GM19438 (cell line): ENCODE results near the gene GAS6.

ENCODE experiments used
- ATAC-seq: cut with Tn5 transposase; IDR thresholded peaks from one replicate; pipeline ENCODE4 v1.9.1; 2021; ENCODE audit warnings: low read depth; ENCODE audit not compliant: unreplicated experiment

The GAS6 gene

DNA sequence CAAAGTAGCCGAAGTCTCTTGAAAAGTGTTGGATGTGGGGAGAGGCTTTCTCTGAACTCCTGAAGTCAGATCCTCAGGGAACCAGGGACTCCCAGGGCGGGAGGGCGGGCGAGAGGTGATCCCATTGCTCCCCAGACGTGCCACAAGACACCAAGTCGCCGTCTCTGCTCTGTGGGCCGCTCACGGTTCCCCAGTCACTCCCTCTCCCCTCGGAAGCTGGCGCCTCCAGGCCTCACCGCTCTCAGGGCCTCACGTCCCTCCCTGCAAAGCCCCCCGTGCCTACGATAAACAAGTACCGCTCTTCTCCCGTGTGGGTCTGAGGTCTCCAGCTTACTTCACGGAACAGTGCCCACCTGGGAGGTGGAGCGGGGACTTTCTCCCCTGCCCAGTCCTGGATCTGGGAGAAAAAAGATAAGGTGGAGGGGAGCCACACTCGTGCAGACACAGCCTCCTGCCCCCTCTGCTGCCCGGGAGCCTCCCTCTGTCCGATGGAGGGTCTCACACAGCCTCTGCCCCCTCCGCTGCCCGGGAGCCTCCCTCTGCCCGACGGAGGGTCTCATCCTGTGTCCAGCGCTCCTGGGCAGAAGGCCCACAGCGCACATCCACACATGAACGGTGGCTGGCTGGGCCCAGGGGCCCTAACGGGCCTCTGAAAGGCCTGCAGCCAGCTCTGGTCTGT, 50.7 kb downstream of the GAS6 start:
- ATAC-seq, result no peak

DNA sequence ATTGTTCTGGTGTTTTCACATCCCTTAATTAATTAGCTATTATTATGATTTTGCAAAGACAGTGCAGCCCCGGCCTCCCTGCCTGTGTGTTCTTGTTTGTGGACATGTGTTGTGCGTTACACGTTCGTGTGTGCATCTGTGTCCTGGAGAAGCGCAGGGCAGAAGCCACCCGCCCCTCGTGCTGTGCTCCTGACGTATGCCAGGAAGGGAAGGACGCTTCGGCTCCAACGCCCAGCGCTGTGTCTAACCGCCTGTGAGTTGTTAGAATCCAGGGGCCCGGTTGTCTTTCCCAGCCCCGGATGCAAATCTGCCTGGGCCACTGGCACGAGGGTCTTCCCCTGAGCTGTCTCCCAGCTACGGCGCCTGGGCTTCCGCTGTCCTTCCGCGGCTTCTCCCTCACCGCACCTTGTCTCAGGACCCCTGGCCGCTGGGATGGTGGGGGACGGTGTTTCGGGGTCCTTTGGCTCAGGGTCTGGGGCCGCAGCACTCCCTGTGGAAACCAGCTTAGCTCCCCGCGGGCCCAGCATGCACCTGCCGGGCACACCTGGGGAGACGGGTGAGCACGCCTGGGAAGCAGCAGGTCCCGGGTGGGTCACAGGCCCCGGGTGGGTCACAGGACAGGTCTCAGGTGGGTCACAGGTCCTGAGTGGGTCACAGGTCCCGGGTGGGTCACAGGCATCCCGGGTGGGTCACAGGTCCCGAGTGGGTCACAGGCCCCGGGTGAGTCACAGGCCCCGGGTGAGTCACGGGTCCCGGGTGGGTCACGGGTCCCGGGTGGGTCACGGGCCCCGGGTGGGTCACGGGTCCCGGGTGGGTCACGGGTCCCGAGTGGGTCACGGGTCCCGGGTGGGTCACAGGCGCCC, 51.5 kb downstream of the GAS6 start:
- ATAC-seq, result no peak

DNA sequence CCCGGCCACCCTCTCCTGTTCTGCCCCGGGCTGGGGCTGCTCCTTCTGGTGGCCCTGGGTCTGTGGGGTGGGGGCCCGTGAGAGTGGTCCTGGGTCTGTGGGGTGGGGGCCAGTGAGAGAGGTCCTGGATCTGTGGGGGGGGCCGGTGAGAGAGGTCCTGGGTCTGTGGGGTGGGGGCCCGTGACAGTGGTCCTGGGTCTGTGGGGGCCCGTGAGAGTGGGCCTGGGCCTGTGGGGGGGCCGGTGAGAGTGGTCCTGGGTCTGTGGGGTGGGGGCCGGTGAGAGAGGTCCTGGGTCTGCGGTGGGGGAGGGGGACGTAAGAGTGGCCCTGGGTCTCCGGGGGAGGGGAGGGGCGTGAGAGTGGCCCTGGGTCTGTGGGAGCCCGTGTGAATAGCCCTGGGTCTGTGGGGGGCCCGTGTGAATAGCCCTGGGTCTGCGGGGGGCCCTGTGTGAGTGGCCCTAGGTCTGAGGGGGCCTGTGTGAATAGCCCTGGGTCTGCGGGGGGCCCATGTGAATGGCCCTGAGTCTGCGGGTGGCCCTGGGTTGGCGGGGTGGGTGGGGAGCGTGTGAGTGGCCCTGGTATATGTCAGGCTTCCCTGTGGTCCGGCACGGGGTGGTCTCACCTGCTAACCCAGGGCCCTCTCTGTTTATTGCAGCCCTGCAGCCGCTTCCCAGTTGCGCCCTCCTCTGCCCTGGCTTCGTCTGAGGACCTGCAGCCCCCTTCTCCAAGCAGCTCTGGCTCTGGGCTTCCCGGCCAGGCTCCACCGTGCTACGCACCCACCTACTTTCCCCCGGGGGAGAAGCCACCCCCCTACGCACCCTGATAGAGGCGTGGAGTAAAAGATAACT, 52.6 kb downstream of the GAS6 start:
- no peak for ATAC-seq

DNA sequence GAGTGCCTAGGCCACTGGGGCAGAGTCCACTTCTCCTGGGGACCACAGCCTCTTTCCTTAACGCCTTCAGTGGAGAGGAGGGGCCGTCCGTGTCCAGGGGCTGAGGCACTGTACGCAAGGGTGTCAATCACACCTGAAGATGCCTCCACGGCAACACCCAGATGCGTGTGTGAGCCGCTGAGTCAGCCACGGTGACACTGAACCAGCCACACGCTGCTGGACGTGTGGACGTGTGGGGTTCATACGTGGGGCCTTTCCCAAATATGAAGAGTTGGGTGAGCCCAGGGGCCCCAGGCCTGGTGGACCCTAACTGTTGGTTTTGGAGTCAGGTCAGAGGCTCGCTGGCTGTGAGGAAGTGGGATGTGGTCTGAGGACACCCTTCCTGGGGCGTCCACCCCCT, 53.2 kb downstream of the GAS6 start:
- ATAC-seq, result no peak

DNA sequence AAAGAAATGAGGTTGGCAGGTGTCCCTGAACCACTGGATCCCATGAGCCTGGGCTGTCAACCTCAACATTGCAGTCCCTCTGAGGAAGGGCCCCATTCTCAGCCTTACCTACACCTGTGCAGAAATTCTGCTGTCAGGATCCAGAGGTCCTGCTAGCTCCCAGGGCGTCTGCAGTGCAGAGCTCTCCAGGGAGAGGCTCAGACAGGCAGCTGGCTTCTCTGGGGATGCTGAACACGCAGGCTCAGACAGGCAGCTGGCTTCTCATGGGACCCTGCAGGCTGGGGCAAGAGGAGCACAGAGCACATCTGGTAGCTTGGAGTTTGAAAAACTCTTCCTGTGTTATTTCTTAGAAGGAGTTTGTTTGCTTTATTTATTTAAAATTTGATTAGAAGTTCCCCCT, 53.9 kb downstream of the GAS6 start:
- no peak for ATAC-seq

DNA sequence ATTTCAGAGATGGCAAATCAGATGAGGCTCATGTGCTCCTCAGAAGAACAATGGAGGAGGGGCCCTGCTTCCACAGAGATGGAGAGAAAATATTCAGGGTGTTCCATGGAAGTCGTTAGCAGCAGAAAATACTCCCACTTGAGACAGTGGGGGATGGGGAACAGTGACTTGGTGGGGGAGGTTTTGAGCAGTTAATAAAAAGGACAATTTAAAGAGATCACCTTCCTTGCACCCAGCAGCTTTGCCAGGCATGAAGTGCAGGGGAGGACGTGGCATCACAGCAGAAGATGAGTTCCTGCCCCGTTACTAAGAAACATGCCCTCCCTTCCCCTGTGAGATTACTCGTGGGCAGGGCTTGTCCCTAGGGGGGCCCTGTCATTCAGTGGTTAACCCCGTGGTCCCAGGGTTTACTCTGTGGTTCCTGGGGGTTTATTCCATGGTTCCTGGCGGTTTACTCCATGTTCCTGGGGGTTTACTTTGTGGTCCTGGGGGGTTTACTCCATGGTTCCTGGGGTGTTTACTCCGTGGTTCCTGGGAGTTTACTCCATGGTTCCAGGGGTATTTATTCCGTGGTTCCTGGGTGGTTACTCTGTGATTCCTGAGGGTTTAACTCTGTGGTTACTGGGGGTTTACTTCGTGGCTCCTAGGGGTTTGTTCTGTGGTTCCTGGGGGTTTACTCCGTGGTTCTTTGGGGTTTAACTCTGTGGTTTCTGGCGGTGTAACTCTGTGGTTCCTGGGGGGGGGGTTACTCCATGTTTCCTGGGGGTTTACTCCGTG, 55.6 kb downstream of the GAS6 start:
- no peak for ATAC-seq

DNA sequence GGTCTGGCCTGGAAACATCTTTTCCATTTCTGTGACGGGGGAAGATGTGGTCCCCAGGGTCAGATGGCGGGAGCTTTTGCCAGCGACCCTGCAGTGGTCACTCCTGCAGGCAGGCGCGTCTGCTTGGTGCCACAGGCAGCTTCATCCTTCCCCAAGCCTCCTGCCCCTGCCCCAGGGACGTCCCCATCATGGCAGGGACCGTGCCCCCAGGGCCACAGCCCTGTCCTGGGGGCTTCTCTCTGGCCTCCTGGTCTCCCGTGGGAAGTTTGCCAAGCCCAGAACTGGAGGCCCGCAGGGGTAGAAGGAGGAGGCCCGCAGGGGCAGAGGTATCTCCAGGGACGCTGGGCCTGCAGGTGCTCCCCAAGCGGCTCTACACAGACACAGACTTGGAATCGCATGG, 57.4 kb downstream of the GAS6 start:
- ATAC-seq, result no peak

DNA sequence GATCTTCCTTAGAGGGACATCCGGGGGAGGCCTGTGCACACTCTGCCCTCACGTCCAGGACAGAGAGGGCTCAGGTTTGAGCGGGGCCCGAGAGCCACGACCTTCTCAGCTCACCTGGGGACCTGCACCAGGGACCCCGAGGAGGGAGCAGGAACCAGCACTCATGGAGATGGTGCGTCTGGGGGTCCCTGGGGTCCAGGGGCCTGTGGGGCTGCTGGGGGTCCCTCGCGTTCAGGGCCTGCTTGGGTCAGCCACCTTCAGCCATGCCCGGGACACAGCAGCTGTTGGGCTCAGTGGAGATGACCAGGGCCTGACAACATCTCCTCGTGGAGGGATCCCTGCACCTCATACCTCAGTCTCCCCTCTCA, 57.8 kb downstream of the GAS6 start:
- no peak for ATAC-seq

DNA sequence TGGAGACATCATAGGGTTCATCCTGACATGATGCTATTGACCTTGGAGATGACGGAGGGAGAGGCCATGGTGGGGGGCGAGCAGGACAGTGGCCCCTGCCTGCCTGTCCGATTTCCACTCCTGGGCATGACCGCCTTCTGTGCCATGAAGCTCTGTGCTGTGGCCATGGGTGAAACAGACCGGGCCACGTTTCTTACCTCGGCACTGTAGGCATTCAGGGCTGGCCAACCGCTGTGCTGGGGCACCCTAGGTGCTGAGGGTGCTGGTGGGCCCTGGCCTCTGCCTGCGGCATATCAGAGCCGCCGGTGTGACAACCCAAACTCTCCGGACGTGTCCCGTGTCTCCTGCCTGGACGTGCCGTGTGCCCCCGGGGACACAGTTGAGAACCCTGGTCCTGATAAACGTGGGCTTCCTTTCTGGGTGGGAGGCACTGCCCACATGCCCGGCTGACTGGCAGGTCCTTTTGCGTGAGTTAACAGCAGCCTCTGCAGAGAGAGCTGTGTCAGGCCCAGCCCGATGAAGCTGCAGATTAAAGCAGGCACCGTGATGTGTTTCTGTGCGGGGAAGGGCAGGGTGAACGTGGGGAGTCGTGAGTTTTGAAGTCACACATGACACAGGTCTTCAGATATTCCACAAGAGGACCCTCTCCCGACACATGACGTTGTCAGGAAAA, 58.3 kb downstream of the GAS6 start:
- ATAC-seq, result no peak

DNA sequence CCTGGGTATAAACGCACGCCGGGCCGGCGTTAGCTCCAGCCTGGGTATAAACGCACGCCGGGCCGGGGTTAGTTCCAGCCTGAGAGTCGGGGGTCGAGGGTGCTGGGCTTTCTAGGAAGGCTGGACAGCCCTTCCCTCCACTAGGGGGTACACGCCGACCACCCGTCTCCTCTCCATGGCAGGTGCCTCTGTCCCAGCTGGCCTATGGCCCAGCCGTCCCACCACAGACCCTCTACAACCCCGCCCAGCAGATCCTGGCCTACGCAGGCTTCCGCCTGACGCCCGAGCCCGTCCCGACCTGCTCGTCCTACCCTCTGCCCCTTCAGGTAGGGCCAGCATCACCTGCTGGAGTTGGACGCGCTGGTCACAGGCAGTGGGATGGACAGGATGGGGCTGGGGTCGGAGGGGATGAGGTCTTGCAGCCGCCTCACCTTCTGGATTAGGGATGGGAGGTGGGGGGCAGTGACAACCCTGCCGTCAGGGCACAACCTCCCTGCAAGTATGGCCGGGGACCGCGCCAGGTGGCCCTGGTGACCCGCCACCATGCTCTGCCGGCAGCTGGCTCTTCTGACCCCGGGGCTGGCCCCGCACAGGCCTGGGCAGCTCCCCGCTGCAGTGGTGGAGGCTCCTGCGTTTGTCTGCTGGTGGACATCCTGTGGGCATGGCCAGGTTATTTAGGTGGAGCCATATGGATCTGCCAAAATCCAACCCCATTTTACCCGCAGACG, 59.0 kb downstream of the GAS6 start:
- no peak for ATAC-seq

DNA sequence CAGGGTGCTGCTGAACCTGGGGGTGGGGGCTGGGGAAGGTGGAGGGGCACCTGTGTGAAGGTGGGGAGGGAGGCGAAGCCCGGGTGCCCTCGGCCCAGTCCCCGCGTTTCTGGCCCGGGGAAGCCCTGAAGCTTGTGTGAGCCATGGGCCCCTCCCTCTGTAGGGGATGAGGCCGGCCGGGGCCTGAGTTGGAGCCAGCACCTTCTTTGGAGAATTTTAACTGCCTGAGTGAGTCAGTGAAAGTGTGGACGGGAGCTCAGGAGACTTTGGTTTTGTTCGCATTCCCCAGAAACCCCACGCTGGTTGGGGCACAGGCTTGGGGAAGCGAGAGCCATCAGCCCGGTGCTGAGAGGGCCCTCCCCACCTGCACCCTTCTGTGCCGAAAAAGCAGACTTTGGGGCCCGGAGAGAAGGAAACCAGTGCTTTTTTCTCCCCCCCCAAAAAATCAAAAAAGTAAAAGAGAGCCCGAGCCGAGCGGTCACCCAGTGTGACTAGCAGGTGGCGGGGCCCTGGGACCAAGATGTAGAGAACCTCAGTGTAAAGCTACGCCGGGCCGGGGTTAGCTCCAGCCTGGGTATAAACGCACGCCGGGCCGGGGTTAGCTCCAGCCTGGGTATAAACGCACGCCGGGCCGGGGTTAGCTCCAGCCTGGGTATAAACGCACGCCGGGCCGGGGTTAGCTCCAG, 59.7 kb downstream of the GAS6 start:
- ATAC-seq, result no peak

DNA sequence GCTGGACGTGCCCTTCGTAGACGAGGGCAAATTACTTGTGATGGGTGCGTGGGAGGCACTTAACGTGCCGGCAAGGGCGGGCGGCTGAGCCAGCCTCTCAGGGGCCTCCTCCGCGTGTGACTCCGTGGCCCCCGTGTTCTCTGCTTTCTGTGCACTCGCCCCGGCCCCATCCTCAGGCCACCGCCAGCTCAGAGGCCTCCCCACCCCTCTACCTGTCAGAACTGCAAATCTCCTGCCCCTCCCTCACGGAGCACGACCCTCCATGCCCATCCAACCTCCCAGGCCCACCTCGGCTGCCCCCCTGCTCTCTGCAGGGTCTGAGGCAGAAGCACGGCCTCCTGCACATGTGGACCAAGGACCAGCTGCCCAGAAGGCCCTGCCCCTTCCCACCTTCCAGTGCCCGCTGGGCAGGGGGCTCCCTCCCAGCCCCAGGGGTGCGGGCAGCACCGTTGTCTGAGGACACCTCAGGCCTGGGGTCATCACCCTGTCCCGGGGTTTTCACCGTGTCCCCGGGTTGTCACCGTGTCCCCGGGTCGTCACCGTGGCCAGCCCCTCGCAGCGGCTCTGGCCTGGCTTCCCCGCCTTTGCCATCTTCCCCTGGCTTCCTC, 60.4 kb downstream of the GAS6 start:
- ATAC-seq, result no peak

DNA sequence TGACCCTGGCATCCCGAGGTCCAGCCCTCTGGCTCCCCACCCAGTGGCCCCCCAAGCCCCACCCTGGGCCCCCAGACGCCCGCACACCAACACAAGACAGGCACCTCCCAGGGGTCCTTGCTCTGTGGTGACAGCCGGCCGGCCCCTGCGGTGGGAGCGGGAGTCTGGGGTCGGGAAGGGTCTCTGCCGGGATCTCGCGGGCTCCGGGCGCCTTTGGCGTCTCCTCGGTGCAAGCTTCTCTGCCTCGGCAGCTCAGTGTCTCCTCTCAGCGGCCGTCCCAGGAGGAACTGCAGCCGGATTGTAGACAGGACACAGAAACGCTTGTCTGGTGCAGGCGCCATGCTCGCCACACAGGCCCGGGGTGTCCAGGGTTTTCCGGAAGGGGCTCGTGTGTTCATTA, 61.1 kb downstream of the GAS6 start:
- ATAC-seq, result no peak

DNA sequence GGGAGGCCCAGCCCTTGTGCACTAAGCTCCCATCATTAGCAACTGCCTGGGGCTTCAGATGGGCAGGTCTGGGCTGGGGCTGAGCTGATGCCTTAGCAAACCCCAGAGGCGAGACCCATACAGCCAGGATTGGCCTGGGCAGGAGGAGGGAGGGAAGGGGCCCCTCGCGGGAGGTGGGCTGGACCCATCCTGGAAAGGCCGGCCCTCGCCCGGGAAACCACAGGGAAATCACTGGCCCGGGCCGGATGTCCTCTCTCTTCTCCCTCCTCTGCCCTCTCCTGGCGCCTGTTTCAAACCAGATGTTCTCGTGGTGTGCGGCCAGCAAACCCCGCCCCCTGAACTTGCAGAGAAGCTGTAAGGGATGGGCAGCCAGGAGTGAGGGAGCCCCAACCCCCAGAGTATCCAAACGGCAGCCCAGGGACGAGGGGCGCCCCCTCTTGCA, 61.8 kb downstream of the GAS6 start:
- no peak for ATAC-seq

DNA sequence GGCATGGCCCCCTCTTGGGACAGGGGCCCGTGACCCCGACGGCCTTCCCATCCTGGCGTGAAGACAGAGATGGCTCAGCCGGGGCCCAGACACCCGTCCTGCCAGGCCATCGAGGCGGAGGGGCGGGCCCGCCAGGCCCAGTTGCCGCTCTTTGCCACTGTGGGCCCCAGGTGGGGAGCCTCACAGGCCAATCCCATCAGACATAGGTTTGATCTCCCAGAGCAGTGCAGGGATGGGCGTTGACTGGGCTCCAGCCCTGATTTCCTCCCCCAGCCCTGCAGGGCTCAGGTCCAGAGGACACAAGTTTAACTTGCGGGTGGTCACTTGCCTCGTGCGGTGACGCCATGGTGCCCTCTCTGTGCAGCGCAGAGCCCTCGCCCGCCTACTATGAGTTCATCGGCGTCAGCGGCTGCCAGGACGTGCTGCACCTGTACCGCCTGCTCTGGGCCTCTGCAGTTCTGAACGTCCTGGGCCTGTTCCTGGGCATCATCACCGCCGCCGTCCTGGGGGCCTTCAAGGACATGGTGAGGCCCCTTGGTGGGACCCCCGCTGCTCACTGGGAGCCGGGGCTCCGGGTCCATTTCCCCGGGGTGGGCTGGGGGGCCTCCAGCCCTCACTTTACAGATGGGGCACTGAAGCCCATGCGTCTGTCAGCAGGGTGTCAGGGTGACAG, 62.5 kb downstream of the GAS6 start:
- ATAC-seq, result no peak

DNA sequence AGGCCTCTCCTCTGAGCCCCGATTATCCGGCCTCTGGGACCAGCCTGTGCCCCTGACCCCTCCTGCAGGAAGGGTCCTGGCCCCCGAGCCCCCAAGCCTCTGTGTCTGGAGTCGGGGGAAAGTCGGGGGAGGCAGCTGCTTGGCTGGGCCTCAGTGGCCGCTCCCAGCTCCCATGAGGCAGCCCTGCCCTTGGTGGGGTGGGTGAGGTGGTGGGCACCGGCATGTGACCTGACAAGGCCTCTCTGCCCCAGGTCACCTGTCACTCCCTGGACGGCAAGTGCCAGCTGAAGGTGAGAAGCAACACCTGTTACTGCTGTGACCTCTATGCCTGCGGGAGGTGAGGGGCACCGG, 63.3 kb downstream of the GAS6 start:
- no peak for ATAC-seq

DNA sequence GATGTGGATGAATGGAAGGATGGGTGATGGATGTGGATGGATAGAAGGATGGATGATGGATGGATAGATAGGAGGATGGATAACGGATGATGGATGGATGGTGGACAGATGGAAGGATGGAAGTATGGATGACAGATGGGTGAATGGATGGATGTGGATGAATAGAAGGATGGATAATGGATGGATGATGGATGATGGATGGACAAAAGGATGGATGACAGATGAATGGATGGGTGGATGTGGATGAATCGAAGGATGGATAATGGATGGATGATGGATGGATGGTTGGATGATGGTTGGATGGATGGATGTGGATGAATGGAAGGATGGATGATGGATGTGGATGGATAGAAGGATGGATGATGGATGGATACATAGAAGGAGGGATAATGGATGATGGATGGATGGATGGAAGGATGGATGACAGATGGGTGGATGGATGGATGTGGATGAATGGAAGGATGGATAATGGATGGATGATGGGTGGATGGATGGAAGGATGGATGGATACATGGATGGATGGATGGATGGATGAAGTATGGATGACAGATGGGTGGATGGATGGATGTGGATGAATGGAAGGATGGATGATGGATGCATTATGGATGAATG, 65.6 kb downstream of the GAS6 start:
- no peak for ATAC-seq
